ENCODE measurements around the gene SDC4.

Gene SDC4

GRCh38 chr20:45297786-45298497 is 50.3 kb downstream of the SDC4 start:
- no peak for DNase-seq (ENCODE audit: low spot score)

GRCh38 chr20:45294659-45295058 is 53.6 kb downstream of the SDC4 start:
- DNase-seq (ENCODE audit: low spot score): no peak

GRCh38 chr20:45294003-45294368 is 54.2 kb downstream of the SDC4 start:
- no peak for DNase-seq (ENCODE audit: low spot score)

DNA sequence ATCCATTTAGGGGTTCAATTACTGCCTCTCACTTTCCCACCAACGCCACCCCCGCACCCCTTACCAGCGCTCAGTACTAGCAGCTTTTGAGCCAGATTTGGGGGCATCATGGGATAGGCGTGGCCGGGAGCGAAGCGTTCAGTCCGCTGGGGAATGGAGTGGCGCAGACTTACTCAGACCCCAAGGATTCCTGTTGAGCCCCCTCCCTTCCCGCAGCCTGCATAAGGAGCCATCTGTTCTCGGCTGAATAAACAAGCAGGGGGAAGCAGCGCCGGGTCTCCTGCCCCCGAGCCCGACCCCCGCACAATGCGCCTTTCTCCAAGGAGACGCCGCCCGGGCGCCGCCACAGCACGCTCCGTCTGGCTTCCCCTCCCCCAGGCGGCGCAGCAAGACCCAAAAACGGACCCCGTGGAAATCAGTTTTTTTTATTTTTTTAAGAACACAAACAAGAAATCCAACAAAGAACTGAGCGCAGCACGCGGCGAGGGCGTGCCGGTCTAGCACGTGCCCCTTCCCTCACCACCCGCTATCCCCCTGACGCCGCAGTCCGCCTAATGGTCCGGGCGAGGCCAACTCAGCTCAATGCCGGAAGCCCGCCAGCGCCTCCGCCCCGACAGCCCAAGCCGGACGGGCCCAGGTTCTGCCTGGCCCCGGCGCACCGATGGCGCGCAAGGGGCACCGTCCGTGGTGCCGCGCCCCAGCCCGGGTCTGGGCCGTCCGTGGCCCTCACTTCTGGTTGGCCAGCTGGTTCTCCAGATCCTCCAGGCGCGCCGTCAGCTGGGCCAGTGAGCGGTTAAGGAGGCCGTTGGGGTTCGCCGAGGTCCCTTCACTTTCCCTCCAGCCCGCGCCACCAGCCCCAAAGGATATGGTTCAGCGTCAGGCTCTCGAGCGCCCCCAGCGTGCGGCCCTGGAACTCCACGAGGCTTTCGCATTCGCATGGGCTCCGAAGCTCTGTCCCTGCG is 54.9 kb downstream of the SDC4 start:
- peak; percentile 85 for DNase-seq (ENCODE audit: low spot score)

GRCh38 chr20:45292343-45292742 is 55.9 kb downstream of the SDC4 start:
- DNase-seq (ENCODE audit: low spot score): no peak

- DNase-seq (ENCODE audit: low spot score): no peak
These were observed 56.7 kb downstream of the SDC4 start for GRCh38 chr20:45291526-45291925.

DNA sequence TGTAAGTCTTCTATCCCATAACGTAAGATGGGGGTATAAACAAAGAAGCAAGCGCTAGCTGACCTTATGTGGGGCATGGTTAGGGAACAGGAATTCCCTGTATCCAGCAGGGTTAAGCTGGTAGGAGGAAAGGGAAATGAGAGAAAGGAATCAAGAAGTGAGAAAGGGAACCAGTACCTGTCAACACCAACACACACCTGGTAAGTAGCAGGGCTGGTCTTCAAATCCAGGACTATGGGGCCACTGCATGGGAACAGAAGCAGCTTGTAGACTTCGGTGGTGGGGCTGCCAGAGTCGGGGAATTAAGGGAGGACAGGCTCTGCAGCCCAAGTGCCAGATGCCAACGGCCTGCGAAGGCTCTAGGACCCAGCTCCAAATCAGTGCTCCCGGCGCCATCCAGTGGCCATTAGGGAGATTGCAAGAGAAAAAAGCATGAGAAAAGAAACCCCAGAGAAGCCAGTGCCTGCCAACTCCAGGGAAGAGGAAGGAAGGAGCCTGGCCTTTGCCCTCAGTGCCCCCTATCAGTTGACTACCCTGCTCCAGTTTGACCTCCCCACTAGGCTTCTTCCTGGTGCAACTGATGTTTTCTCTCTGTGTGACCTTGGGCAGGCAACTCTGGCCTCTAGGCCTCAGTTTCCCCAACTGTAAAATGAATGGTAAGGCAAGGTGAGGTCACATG is 57.4 kb downstream of the SDC4 start:
- DNase-seq (ENCODE audit: low spot score): peak; percentile 87

DNA sequence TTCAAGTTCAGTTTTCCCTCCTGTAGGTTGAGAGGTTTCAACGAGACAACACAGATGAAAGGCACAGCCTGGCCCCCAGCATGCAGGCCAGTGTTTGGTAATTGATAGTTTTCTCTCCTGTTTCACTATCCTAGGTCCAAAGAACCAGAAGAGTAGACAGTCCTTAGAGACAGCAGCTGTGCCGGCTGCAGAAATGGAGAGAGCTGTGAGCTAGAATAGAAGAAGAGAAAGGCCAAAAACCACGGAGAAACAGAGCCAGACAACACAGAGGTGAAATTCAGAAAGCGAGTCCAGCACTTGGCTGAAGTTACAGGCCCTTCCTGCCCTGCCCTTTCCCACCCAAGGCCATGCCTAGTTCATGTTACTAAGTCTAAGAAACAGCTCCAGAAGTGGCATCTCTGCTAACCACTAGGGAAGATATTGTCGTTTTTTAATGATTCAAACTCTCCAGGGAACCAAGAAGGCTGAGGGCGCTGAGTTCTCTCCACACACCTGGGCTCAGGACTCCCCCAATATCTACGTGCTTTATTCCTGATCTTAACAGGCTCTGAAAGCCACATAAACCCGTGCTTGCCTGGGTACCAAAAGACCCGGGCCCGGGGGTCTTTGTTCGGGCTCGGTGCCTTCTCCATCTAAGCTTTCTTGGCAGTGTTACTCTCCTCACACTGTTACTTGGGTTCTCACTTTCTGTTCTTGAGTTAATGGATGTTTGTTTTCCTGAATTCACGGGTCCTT is 58.1 kb downstream of the SDC4 start:
- DNase-seq (ENCODE audit: low spot score): no peak

GRCh38 chr20:45288860-45289259 is 59.4 kb downstream of the SDC4 start:
- no peak for DNase-seq (ENCODE audit: low spot score)

DNA sequence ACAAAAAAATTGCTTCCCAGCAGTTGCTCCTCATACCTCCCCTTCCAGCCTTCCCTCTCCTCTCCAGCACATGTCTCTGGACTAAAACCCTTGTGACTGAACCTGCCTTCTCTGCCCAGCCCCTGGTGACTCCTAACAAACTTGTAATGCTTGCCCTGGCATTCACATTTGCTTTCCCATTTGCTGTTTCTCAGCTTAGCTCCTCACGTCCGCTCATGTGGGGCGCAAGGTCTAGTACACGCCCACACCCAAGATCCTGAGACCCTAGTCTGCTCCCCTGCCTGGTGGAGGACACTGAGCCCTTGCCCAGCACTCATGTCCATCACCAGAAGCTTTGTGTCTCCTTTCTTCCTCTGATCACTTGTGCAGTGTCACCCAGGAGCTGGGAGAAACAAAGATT is 59.8 kb downstream of the SDC4 start:
- no peak for DNase-seq (ENCODE audit: low spot score)

DNA sequence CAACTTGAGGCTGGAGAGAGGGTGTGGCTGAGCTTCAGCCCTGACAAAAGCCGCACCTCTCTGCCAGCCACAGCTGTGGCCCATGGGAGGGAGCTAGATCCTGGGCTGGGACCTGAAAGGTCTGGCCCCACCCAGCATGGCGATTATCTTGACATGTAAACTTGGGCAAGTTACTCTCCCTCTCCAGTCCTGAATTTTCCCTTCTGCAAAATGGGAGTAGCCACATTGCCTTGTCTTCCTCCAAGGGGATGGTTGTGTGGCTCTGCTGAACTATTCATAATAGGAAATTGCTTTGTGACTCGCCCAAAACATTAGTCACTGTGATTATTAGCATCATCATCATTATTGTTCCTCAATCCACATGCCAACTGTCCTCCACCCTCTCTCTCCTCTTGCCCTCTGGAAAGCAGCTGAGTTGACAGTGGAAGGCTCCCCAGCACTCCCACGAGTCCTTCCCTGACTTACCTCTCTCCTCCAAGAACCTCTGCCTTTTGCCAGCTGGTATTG is 64.6 kb downstream of the SDC4 start:
- DNase-seq (ENCODE audit: low spot score): peak; percentile 9

- DNase-seq (ENCODE audit: low spot score): no peak
These were observed 65.3 kb downstream of the SDC4 start for GRCh38 chr20:45282700-45283550.

- no peak for DNase-seq (ENCODE audit: low spot score)
These were observed 68.2 kb downstream of the SDC4 start for GRCh38 chr20:45279992-45280391.

GRCh38 chr20:45275338-45275737 is 72.9 kb downstream of the SDC4 start:
- DNase-seq (ENCODE audit: low spot score): no peak

All from AG08395 (cell line).